ENCODE data around the gene NEDD4L. TPM values are rescaled to one million over a fixed set of nuclear protein-coding genes. Genes with fewer than 3 reads are reported as not detected.
"Not testable (repeated sequence)": the region's sequence is repeated elsewhere in the genome, so short reads cannot be mapped to it uniquely, and the experiment has no call there.

NEDD4L gene
- total RNA-seq, 1 experiment from 2014 or later = 57.4 TPM

- CTCF ChIA-PET = no interaction called here
- Histone ChIP-seq H3F3A (ENCODE audit: insufficient read depth, low read depth) (peaks cover 34% of the 10 kb centered on the region), H3K9me3 (ENCODE audit: insufficient read depth, low read depth) (no peaks in the 10 kb centered on the region), H3K27me3 (ENCODE audit: insufficient read depth, low read depth) (no peaks in the 10 kb centered on the region), H4K20me1 (ENCODE audit: insufficient read depth) (no peaks in the 10 kb centered on the region), H2AFZ (no peak overlapping the region), H3K27ac (no peak overlapping the region), H3K79me2 (ENCODE audit: low read depth) (peaks cover 94% of the 10 kb centered on the region), H3K4me3 (no peak overlapping the region), H3K36me3 (ENCODE audit: low read depth) (peaks cover 10% of the 10 kb centered on the region), H3K9me2 (ENCODE audit: insufficient read depth) (no peaks in the 10 kb centered on the region), H3K4me1 (replicated peaks; ENCODE audit: insufficient read depth) (peaks cover 47% of the 10 kb centered on the region), H3K4me2 (no peak overlapping the region)
- DNase-seq = no peak
- intact Hi-C loops (cut with micrococcal nuclease; ENCODE audit: unreplicated experiment) = loop anchor here (10.0 kb wide), 1 partner anchor 446 kb away; no protein-coding TSS in a partner anchor
- TF ChIP-seq EZH2 (IDR thresholded peaks at IDR 0.05; ENCODE audit: low read depth) = no peak
- POLR2A ChIA-PET (ENCODE audit: unreplicated experiment) = no interaction called here
- no TSS peak for BruUV-seq (replicated peaks)
These were observed 5.1 kb downstream of the NEDD4L start for GRCh38 chr18:58049000-58049688.

GRCh38 chr18:58050963-58051362 lies 6.9 kb downstream of the NEDD4L start:
- H3K9me2 ChIP-seq (ENCODE audit: insufficient read depth); H3K36me3 ChIP-seq (ENCODE audit: low read depth); intact Hi-C loops (cut with micrococcal nuclease; ENCODE audit: unreplicated experiment); H3K27me3 ChIP-seq (ENCODE audit: insufficient read depth, low read depth); H3K27ac ChIP-seq; H3K9me3 ChIP-seq (ENCODE audit: insufficient read depth, low read depth); H3K4me2 ChIP-seq; H4K20me1 ChIP-seq (ENCODE audit: insufficient read depth); POLR2A ChIA-PET (ENCODE audit: unreplicated experiment); BruUV-seq (replicated peaks); H2AFZ ChIP-seq; H3K4me3 ChIP-seq; CTCF ChIA-PET; DNase-seq: not testable (repeated sequence)
- H3F3A ChIP-seq (ENCODE audit: insufficient read depth, low read depth) = peaks cover 41% of the 10 kb centered on the region
- peaks cover 94% of the 10 kb centered on the region for H3K79me2 ChIP-seq (ENCODE audit: low read depth)
- peaks cover 57% of the 10 kb centered on the region for H3K4me1 ChIP-seq (replicated peaks; ENCODE audit: insufficient read depth)

- TF ChIP-seq EZH2 (IDR thresholded peaks at IDR 0.05; ENCODE audit: low read depth) (no peak), CTCF (conservative IDR thresholded peaks at IDR 0.05) (peak; percentile 50)
- ChIA-PET POLR2A (ENCODE audit: unreplicated experiment) (no interaction called here), CTCF (interaction anchor here (0.9 kb wide), 1 partner anchor 70 kb away, joined by 3 read pairs; no protein-coding TSS in a partner anchor)
- Histone ChIP-seq H3K79me2 (ENCODE audit: low read depth) (peaks cover 94% of the 10 kb centered on the region), H3K9me2 (ENCODE audit: insufficient read depth) (no peaks in the 10 kb centered on the region), H3K4me2 (peak overlapping the region; percentile 13; the same call in 1 of the 2 replicates), H3K4me1 (replicated peaks; ENCODE audit: insufficient read depth) (peaks cover 48% of the 10 kb centered on the region), H3K9me3 (ENCODE audit: insufficient read depth, low read depth) (no peaks in the 10 kb centered on the region), H2AFZ (no peak overlapping the region), H3K36me3 (ENCODE audit: low read depth) (peaks cover 10% of the 10 kb centered on the region), H3K27me3 (ENCODE audit: insufficient read depth, low read depth) (no peaks in the 10 kb centered on the region), H3K27ac (peak overlapping the region; percentile 37; the same call in 1 of the 2 replicates), H3F3A (ENCODE audit: insufficient read depth, low read depth) (peaks cover 33% of the 10 kb centered on the region), H4K20me1 (ENCODE audit: insufficient read depth) (no peaks in the 10 kb centered on the region), H3K4me3 (no peak overlapping the region)
- no peak for DNase-seq
- intact Hi-C loops (cut with micrococcal nuclease; ENCODE audit: unreplicated experiment) = no loop called here
- BruUV-seq (replicated peaks) = no TSS peak
These were observed 7.9 kb downstream of the NEDD4L start for GRCh38 chr18:58051765-58052460.

- TF ChIP-seq CTCF (conservative IDR thresholded peaks at IDR 0.05) (no peak), EZH2 (IDR thresholded peaks at IDR 0.05; ENCODE audit: low read depth) (no peak)
- H3K27me3 ChIP-seq (ENCODE audit: insufficient read depth, low read depth) = no peaks in the 10 kb centered on the region
- intact Hi-C loops (cut with micrococcal nuclease; ENCODE audit: unreplicated experiment) = no loop called here
- H3K36me3 ChIP-seq (ENCODE audit: low read depth) = peaks cover 10% of the 10 kb centered on the region
- H3K4me2 ChIP-seq = no peak overlapping the region
- CTCF ChIA-PET = interaction anchor here (0.7 kb wide), 1 partner anchor 124 kb away, joined by 5 read pairs; no protein-coding TSS in a partner anchor
- no peak for DNase-seq
- H3F3A ChIP-seq (ENCODE audit: insufficient read depth, low read depth) = peaks cover 29% of the 10 kb centered on the region
- H2AFZ ChIP-seq = no peak overlapping the region
- peaks cover 38% of the 10 kb centered on the region for H3K4me1 ChIP-seq (replicated peaks; ENCODE audit: insufficient read depth)
- no peak overlapping the region for H3K4me3 ChIP-seq
- no peaks in the 10 kb centered on the region for H3K9me2 ChIP-seq (ENCODE audit: insufficient read depth)
- BruUV-seq (replicated peaks) = no TSS peak
- no peaks in the 10 kb centered on the region for H3K9me3 ChIP-seq (ENCODE audit: insufficient read depth, low read depth)
- H3K27ac ChIP-seq = no peak overlapping the region
- POLR2A ChIA-PET (ENCODE audit: unreplicated experiment) = no interaction called here
- H4K20me1 ChIP-seq (ENCODE audit: insufficient read depth) = no peaks in the 10 kb centered on the region
- peaks cover 94% of the 10 kb centered on the region for H3K79me2 ChIP-seq (ENCODE audit: low read depth)
These were observed 8.9 kb downstream of the NEDD4L start for GRCh38 chr18:58052960-58053359.

All from PC-9 (cell line).